ENCODE data around the gene APH1A. TPM values are rescaled to one million over a fixed set of nuclear protein-coding genes. Genes with fewer than 3 reads are reported as not detected.
"Not testable (repeated sequence)": the region's sequence is repeated elsewhere in the genome, so short reads cannot be mapped to it uniquely, and the experiment has no call there.

The APH1A gene
- 118 and 119 TPM in 2 replicates for polyA plus RNA-seq (2011; rRNA removed)
- 113 and 155 TPM in 2 replicates for polyA plus RNA-seq (2012; cell fraction: cytosol; rRNA removed)
- 79.0 and 114 TPM in 2 replicates for polyA plus RNA-seq (2012; cell fraction: nucleus; rRNA removed)
- polyA plus RNA-seq (2017; fragmentation: RNase III; extraction: RNeasy Plus Mini Kit Qiagen cat#74134 plus additional on column Dnase treatment), result 99.4 to 111 TPM (median 109 TPM) in 3 replicates
- 121 and 133 TPM in 2 replicates for polyA minus RNA-seq (2011; rRNA and poly(A)+ RNA removed)

- H3K9me3 ChIP-seq, result no peaks in the 10 kb centered on the region
- no peak for FAIRE-seq
- peak; percentile 98 to 100 for ATAC-seq
- peak; percentile 97 to 99 for DNase-seq (ENCODE audit: low read depth in 1 of 2, low spot score in 1 of 2)
- CTCF ChIA-PET, result interaction anchor here (1.6 to 6.2 kb wide), 2 partner anchors 11 to 13 kb away, joined by 10 to 48 read pairs; no protein-coding TSS in a partner anchor
- WGBS (ENCODE audit: missing lambda C conversion rate), result 5% methylated on average over 38 of the region's 49 CpGs
- POLR2A ChIA-PET, result interaction anchor here (0.5 to 1.3 kb wide), 4 partner anchors 10 to 245 kb away, joined by 4 to 6 read pairs (median 5); no protein-coding TSS in a partner anchor
- peak within 1 kb of the TSS; percentile 98 for H3K4me2 ChIP-seq
- H3K4me3 ChIP-seq, result peak within 1 kb of the TSS; percentile 91
- H3K4me1 ChIP-seq, result peaks cover 11% of the 10 kb centered on the region
- peak within 1 kb of the TSS; percentile 94 for H3K27ac ChIP-seq
- TF ChIP-seq EP300 (IDR thresholded peaks at IDR 0.05), result no peak
- TF ChIP-seq PBX3 (IDR thresholded peaks at IDR 0.05), result no peak
- TF ChIP-seq PHF8 (IDR thresholded peaks at IDR 0.05; ENCODE audit: borderline replicate concordance, low read depth), result peak; percentile 76
- TF ChIP-seq KDM1A (IDR thresholded peaks at IDR 0.05; ENCODE audit: low read depth), result no peak
- no peak for TF ChIP-seq CEBPB (IDR thresholded peaks at IDR 0.05)
- TF ChIP-seq MAZ (IDR thresholded peaks at IDR 0.05; ENCODE audit: borderline replicate concordance, low read depth, low read length), result peak; percentile 22; the same call in 1 of the 2 replicates
- no peak for TF ChIP-seq ZC3H11A (IDR thresholded peaks at IDR 0.05)
- TF ChIP-seq KDM5A (IDR thresholded peaks at IDR 0.05), result peak; percentile 63
- no peak for TF ChIP-seq HDAC2 (IDR thresholded peaks at IDR 0.05)
- TF ChIP-seq SREBF2 (IDR thresholded peaks at IDR 0.05), result no peak
- no peak for TF ChIP-seq NFE2L2 (conservative IDR thresholded peaks at IDR 0.05; ENCODE audit: low read length)
- TF ChIP-seq E2F6 (IDR thresholded peaks at IDR 0.05; ENCODE audit: borderline replicate concordance, low read depth), result peak; percentile 49; the same call in 1 of the 2 replicates
- no peak for TF ChIP-seq HEYL (CRISPR knock-in tag; IDR thresholded peaks at IDR 0.05)
- peak in 1 of 2 experiments; percentile 77; a peak in 3 of 5 replicates for TF ChIP-seq JUN (IDR thresholded peaks at IDR 0.05)
- no peak for TF ChIP-seq CHD4 (IDR thresholded peaks at IDR 0.05; ENCODE audit: borderline replicate concordance)
- TF ChIP-seq RNF2 (IDR thresholded peaks at IDR 0.05; ENCODE audit: borderline replicate concordance, low read depth), result no peak
- no peak for TF ChIP-seq TP53 (CRISPR knock-in tag; IDR thresholded peaks at IDR 0.05)
- TF ChIP-seq RARB (CRISPR knock-in tag; IDR thresholded peaks at IDR 0.05), result no peak
- TF ChIP-seq ESRRA (IDR thresholded peaks at IDR 0.05; ENCODE audit: borderline replicate concordance, low read length), result no peak
- no peak for TF ChIP-seq GATA3 (IDR thresholded peaks at IDR 0.05; ENCODE audit: borderline replicate concordance)
- peak; percentile 70 for TF ChIP-seq MAX (IDR thresholded peaks at IDR 0.05)
Measured at GRCh38 chr1:150268705-150269403, at the start of gene APH1A. Gene APH1A, minus strand, starts transcription at chr1:150269016. Its CDS starts 206 bp downstream, at chr1:150268810.

- H3K4me2 ChIP-seq; POLR2A ChIA-PET; H3K4me1 ChIP-seq; DNase-seq (ENCODE audit: low read depth in 1 of 2, low spot score in 1 of 2); H3K4me3 ChIP-seq; H3K27ac ChIP-seq; FAIRE-seq; ATAC-seq; H3K9me3 ChIP-seq: not testable (repeated sequence)
- CTCF ChIA-PET, result interaction anchor here (1.4 kb wide), 1 partner anchor 10 kb away, joined by 4 read pairs; no protein-coding TSS in a partner anchor
- WGBS (ENCODE audit: missing lambda C conversion rate), result 91% methylated on average over 4 of the region's 4 CpGs
Measured at GRCh38 chr1:150314691-150315090, 45.9 kb upstream of the APH1A start.

- TF ChIP-seq HOXB5 (CRISPR knock-in tag; IDR thresholded peaks at IDR 0.05), result no peak
- POLR2A ChIA-PET, result no interaction called here
- CTCF ChIA-PET, result no interaction called here
- Histone ChIP-seq H3K9me3 (no peaks in the 10 kb centered on the region), H3K4me2 (no peak overlapping the region), H3K4me3 (no peak overlapping the region), H3K4me1 (no peaks in the 10 kb centered on the region), H3K27ac (no peak overlapping the region)
- FAIRE-seq, result no peak
- DNase-seq (ENCODE audit: low read depth in 1 of 2, low spot score in 1 of 2), result no peak
- 0 out of 6 replicates have a peak, but pooled peaks of 1 of the 2 experiments have one; percentile 25 for ATAC-seq
- WGBS (ENCODE audit: missing lambda C conversion rate), result 96% methylated on average over 2 of the region's 2 CpGs
Measured at GRCh38 chr1:150311762-150312161, 42.9 kb upstream of the APH1A start.

All from A549 (cell line).